K562 (cell line): ENCODE results near the gene UBALD2. TPM values are rescaled to one million over a fixed set of nuclear protein-coding genes. Genes with fewer than 3 reads are reported as not detected.
A peak's percentile ranks its signal among the peaks of the same experiment; 100 is the strongest.

Experiments used
- CCAR2 ChIP-seq: fragments of 200-400 bp; formaldehyde crosslinking; IDR thresholded peaks from 2 replicates; pipeline ENCODE4 v1.6.1; 2017; ENCODE audit warnings: mild to moderate bottlenecking, low read depth, low read length
- CREB3L1 ChIP-seq: fragments of 450-650 bp; IDR thresholded peaks from 2 replicates; pipeline ENCODE4 v1.6.1; 2014; ENCODE audit warnings: low read depth, mild to moderate bottlenecking, moderate library complexity, borderline replicate concordance
- FOS ChIP-seq: IDR thresholded peaks from 3 replicates; pipeline ENCODE4 v1.6.1; 2011; ENCODE audit not compliant: insufficient read length; ENCODE audit errors: extremely low read depth
- HSF4 ChIP-seq: fragments of 250-450 bp; sonication (Bioruptor Pico); IDR thresholded peaks from 2 replicates; pipeline ENCODE4 v2.1.2; 2022; ENCODE audit warnings: mild to moderate bottlenecking, moderate library complexity, borderline replicate concordance
- MYC ChIP-seq, 2 experiments: fragments of 250-450 bp in 1 of 2; sonication (Bioruptor Pico) in 1 of 2; IDR thresholded peaks; 2 replicates each; pipeline versions ENCODE4 v1.5.1 to v1.6.1; 2012 to 2021; ENCODE audit warnings: low read depth in 2 of 2, borderline replicate concordance in 1 of 2, improper control_type of control experiment in 1 of 2, low read length in 1 of 2, mild to moderate bottlenecking in 1 of 2, moderate library complexity in 1 of 2
- NFATC3 ChIP-seq: fragments of 450-650 bp; IDR thresholded peaks from 2 replicates; pipeline ENCODE4 v1.6.1; 2017; ENCODE audit warnings: mild to moderate bottlenecking
- NONO ChIP-seq, 2 experiments: fragments of 200-400 bp in 1 of 2; fragments of 450-650 bp in 1 of 2; formaldehyde crosslinking in 1 of 2; IDR thresholded peaks; 2 replicates each; pipeline ENCODE4 v1.6.1; 2017; ENCODE audit warnings: low read depth in 2 of 2, mild to moderate bottlenecking in 2 of 2, moderate library complexity in 2 of 2, low read length in 1 of 2
- NR0B1 ChIP-seq: fragments of 450-650 bp; IDR thresholded peaks from one replicate; pipeline ENCODE4 v1.6.1; 2018; ENCODE audit warnings: mild to moderate bottlenecking, moderate library complexity; ENCODE audit not compliant: partially characterized antibody
- TBP ChIP-seq: optimal IDR thresholded peaks from 2 replicates; pipeline ENCODE3; 2011; ENCODE audit warnings: low read depth, low read length, improper control_type of control experiment
- THRAP3 ChIP-seq: fragments of 450-650 bp; IDR thresholded peaks from 2 replicates; pipeline ENCODE4 v1.6.1; 2016; ENCODE audit warnings: mild to moderate bottlenecking, inconsistent platforms, borderline replicate concordance
- U2AF2 ChIP-seq: fragments of 200-400 bp; formaldehyde crosslinking; optimal IDR thresholded peaks from 2 replicates; pipeline ENCODE3; 2017; ENCODE audit warnings: low read depth, mild to moderate bottlenecking, low read length
- ZFPM2 ChIP-seq: fragments of 250-450 bp; sonication (Bioruptor Pico); IDR thresholded peaks from 2 replicates; pipeline ENCODE4 v1.5.1; 2022; ENCODE audit warnings: mild to moderate bottlenecking
- polyA plus RNA-seq, 8 experiments: library from polyadenylated mRNA; depleted of rRNA in 4 of 8; stranded (reverse) in 5 of 8; unstranded in 3 of 8; fragments of >200 nt; fragmentation: Nextera tagmentation in 2 of 8; fragmentation: Illumina TruSeq in 1 of 8; extraction: Ambion mirVana in 2 of 8; extraction: Trizol in 1 of 8; gene quantifications; 2 replicates each; pipeline versions ENCODE4 v1.2.1 to v1.2.3, GENCODE V29; 2011 to 2014; ENCODE audit warnings: inconsistent platforms in 1 of 8, missing spikeins in 1 of 8
- total RNA-seq, 7 experiments: library from RNA; depleted of rRNA in 6 of 7; stranded (reverse); fragments of >200 nt in 6 of 7; fragmentation: Illumina TruSeq in 2 of 7; extraction: Trizol in 2 of 7; gene quantifications; 2 replicates each; pipeline versions ENCODE4 v1.2.1 to v1.2.3, GENCODE V29; 2011 to 2021; ENCODE audit warnings: low replicate concordance in 1 of 7
- TF ChIP-seq, protein P1 (sequence below): IDR thresholded peaks from 2 replicates; pipeline ENCODE4 v1.6.1; 2011; ENCODE audit not compliant: insufficient read length; ENCODE audit errors: extremely low read depth
- TF ChIP-seq, protein P2 (sequence below), 2 experiments: fragments of 450-650 bp in 1 of 2; sonication (generic) in 1 of 2; formaldehyde crosslinking in 1 of 2; IDR thresholded peaks in 1 of 2; conservative IDR thresholded peaks in 1 of 2; 2 replicates each; pipeline versions ENCODE4 v1.6.1 to v1.8.1; 2016 to 2023; ENCODE audit warnings: mild to moderate bottlenecking in 2 of 2, moderate library complexity in 2 of 2, inconsistent platforms in 1 of 2, missing genetic modification reagents in 1 of 2

The UBALD2 gene
- total and polyA plus RNA-seq, 9 of the 15 experiments (the other 6 are each of a cell fraction or from before 2014, with no cell fraction given): 2.3 to 94.1 (median 25.3) TPM

DNA sequence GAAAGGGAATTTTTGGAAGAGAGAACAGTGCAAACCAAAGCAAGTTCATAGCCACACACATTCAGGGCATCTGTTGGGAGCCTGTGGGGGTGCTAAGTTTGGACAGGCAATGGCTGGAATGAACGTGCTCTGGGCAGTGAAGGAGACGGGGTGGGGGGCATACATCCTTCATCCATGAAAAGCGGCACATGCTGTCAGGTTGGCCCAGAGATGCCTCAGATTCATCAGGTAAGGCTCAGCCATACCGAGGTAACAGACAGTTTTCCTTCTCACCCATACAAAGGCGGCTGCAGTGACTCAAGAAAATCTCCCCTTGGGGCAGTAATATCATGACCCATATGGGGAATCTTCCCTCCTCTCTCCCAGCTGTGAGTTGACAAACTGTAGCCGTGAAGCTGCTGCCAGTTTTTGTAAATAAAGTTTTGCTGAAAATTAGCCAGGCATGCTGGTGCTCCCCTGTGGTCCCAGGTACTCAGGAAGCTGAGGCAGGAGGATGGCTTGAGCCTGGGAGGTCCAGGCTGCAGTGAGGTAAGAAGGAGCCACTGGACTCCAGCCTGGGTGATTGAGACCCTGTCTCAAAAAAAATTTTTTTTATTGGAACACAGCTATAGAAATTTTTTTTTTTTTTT lies 9.2 kb upstream of the UBALD2 start (continued):
- TF ChIP-seq FOS (no peak), THRAP3 (no peak), CREB3L1 (no peak), ZFPM2 (CRISPR knock-in tag) (no peak), NONO (IDR thresholded peaks at IDR 0.05; ENCODE audit: low read depth in 2 of 2, low read length in 1 of 2) (no peak), U2AF2 (no peak), NFATC3 (no peak), NR0B1 (no peak), MYC (IDR thresholded peaks at IDR 0.05; ENCODE audit: low read depth, low read length) (no peak), MYC (CRISPR knock-in tag; IDR thresholded peaks at IDR 0.05; ENCODE audit: borderline replicate concordance, low read depth) (no peak), HSF4 (no peak), TBP (no peak), CCAR2 (no peak)
- TF ChIP-seq, protein P1, sequence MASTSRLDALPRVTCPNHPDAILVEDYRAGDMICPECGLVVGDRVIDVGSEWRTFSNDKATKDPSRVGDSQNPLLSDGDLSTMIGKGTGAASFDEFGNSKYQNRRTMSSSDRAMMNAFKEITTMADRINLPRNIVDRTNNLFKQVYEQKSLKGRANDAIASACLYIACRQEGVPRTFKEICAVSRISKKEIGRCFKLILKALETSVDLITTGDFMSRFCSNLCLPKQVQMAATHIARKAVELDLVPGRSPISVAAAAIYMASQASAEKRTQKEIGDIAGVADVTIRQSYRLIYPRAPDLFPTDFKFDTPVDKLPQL: no peak
- TF ChIP-seq, protein P2, sequence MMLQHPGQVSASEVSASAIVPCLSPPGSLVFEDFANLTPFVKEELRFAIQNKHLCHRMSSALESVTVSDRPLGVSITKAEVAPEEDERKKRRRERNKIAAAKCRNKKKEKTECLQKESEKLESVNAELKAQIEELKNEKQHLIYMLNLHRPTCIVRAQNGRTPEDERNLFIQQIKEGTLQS (IDR thresholded peaks at IDR 0.05): peak; percentile 64; the same call in 1 of the 2 replicates
- TF ChIP-seq, protein P2 (CRISPR knock-in tag; conservative IDR thresholded peaks at IDR 0.05): no peak
